T-cell (primary cell): ENCODE results near the gene KLK5. TPM values are rescaled to one million over a fixed set of nuclear protein-coding genes. Genes with fewer than 3 reads are reported as not detected.

ENCODE experiments used
- ATAC-seq, 4 experiments: fragments of 200-7000 bp in 3 of 4; fragments of 150-1000 bp in 1 of 4; cut with Tn5 transposase; replicated peaks in 1 of 4; 1 replicate in 3 of 4; 2 replicates in 1 of 4; pipeline ENCODE4 v1.10.0; 2021; ENCODE audit warnings: moderate library complexity in 3 of 4, mild to moderate bottlenecking in 2 of 4, moderate number of reproducible peaks in 1 of 4
- CTCF ChIA-PET, 2 donors: fragments of 300-600 bp; sonication (Branson Sonifier 250); formaldehyde crosslinking; loops; one replicate each; lab custom pipeline; 2022; ENCODE audit warnings: antibody characterized with exemption in 2 of 2; lab: Charles Lee
- POLR2A ChIA-PET, 2 donors: fragments of 300-600 bp; sonication (Branson Sonifier 250); formaldehyde crosslinking; loops; one replicate each; lab custom pipeline; 2022; ENCODE audit warnings: antibody characterized with exemption in 2 of 2; lab: Charles Lee
- DNase-seq, 35 experiments: peaks; one replicate each; pipeline versions ENCODE4 v3.0.0 to v3.0.0-alpha.2; 2013 to 2023
- H3K27ac ChIP-seq: one replicate; pipeline ENCODE4 v1.5.1; 2013; ENCODE audit warnings: low read length
- H3K27me3 ChIP-seq, 2 experiments: replicated peaks in 1 of 2; 1 replicate in 1 of 2; 2 replicates in 1 of 2; pipeline versions ENCODE4 v1.6.1 to v1.7.0; 2013; ENCODE audit warnings: low read length in 1 of 2, mixed read lengths in 1 of 2; ENCODE audit not compliant: control insufficient read depth in 2 of 2, insufficient read depth in 2 of 2; ENCODE audit errors: extremely low read depth in 1 of 2
- H3K36me3 ChIP-seq, 2 donors: 1 replicate in 1 of 2; 2 replicates in 1 of 2; pipeline versions ENCODE4 v1.6.1 to v1.7.0; 2013; ENCODE audit warnings: low read length in 1 of 2; ENCODE audit not compliant: control insufficient read depth in 2 of 2, insufficient read depth in 1 of 2; ENCODE audit errors: extremely low read depth in 1 of 2
- H3K4me1 ChIP-seq, 2 experiments: 1 replicate in 1 of 2; 2 replicates in 1 of 2; pipeline versions ENCODE4 v1.6.1 to v1.7.0; 2013; ENCODE audit warnings: low read length in 2 of 2, mixed read lengths in 1 of 2; ENCODE audit not compliant: insufficient read depth in 2 of 2, control insufficient read depth in 1 of 2; ENCODE audit errors: extremely low read depth in 1 of 2
- H3K4me3 ChIP-seq, 2 donors: 1 replicate in 1 of 2; 2 replicates in 1 of 2; pipeline versions ENCODE4 v1.5.1 to v1.7.0; 2013; ENCODE audit warnings: mild to moderate bottlenecking in 2 of 2, low read length in 1 of 2, moderate library complexity in 1 of 2; ENCODE audit not compliant: control insufficient read depth in 1 of 2; ENCODE audit errors: extremely low read depth in 1 of 2
- H3K9me3 ChIP-seq: 2 replicates; pipeline ENCODE4 v1.7.0; 2013
- H3K27ac Mint-ChIP-seq, 2 donors: one replicate each; pipeline ENCODE4 v1.8.0; 2020 to 2021; ENCODE audit warnings: mild to moderate bottlenecking in 2 of 2, mixed read lengths in 2 of 2
- H3K27me3 Mint-ChIP-seq, 2 donors: one replicate each; pipeline ENCODE4 v1.8.0; 2021 to 2022; ENCODE audit warnings: mixed read lengths in 2 of 2
- H3K36me3 Mint-ChIP-seq: one replicate; pipeline ENCODE4 v1.8.0; 2021; ENCODE audit warnings: mixed read lengths
- H3K4me1 Mint-ChIP-seq, 3 donors: one replicate each; pipeline ENCODE4 v1.8.0; 2020 to 2022; ENCODE audit warnings: mixed read lengths in 3 of 3, mild to moderate bottlenecking in 1 of 3
- H3K4me3 Mint-ChIP-seq, 3 donors: one replicate each; pipeline ENCODE4 v1.8.0; 2020 to 2022; ENCODE audit warnings: mild to moderate bottlenecking in 3 of 3, mixed read lengths in 3 of 3, moderate library complexity in 3 of 3
- H3K9me3 Mint-ChIP-seq, 3 donors: one replicate each; pipeline ENCODE4 v1.8.0; 2020 to 2022; ENCODE audit warnings: mixed read lengths in 3 of 3
- WGBS: methylation state at CpG from one replicate; pipeline ENCODE4 v1.1.5; 2013; ENCODE audit warnings: missing lambda C conversion rate; ENCODE audit not compliant: insufficient coverage; 5-methylcytosine and 5-hydroxymethylcytosine counted together
- total RNA-seq, 35 experiments: library from RNA in 6 of 35; stranded (reverse) in 6 of 35; fragments of 120-200 nt in 1 of 35; gene quantifications; one replicate each; pipeline versions ENCODE4 v1.2.1 to v1.2.4 and lab custom pipeline; 2013 to 2026

Gene KLK5
- total RNA-seq, 5 donors from 2014 or later (not counting 1 experiment from before 2014, with no cell fraction given) = not detected

DNA sequence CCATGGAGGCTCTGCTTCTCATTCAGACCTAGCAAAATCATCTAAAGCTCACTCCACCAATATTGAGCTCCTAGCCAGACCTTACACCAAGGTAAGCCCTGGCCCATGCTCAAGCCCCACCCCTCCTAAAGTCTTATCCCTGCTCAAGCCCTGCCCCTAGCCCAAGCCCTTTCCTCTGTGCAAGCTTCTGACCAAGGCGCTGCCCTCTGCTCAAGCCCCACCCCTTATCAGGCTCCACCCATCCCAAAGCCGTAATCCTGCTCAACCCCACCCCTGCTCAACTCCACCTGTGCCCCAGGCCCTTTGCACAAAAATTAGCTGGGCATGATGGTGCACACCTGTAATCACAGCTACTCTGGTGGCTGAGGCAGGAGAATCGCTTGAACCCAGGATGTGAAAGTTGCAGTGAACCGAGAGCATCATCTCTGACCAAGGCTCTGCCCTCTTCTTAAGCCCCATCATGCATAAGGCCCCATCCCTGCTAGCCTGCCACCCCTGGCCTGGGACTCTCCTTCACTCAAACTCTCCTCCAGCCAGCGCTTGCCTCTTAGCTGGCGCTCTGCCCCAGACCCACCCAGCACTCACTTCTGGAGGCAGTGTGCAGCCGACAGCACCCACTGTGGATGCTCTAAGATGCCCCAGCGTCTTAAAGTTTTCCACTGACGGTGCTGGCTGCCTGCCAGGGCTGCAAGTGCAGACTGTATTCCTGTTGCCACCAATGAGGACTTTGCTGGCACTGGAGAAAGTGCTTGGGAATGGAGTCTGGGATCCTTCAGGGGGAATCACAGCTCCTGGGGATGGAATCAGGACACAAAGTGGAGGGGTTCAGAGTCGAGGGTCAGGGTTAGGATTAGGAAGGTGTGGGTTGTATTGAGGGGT lies 58.1 kb downstream of the KLK5 start:
- Mint-ChIP-seq H3K4me3 (no peak overlapping the region), H3K27me3 (peaks cover 28 to 36% of the 10 kb centered on the region in 2 donors), H3K4me1 (no peaks in the 10 kb centered on the region), H3K36me3 (no peaks in the 10 kb centered on the region), H3K9me3 (peaks cover 0 to 4% (median 4%) of the 10 kb centered on the region in 3 donors), H3K27ac (no peak overlapping the region)
- Histone ChIP-seq H3K36me3 (no peaks in the 10 kb centered on the region), H3K4me1 (no peaks in the 10 kb centered on the region), H3K27ac (no peak overlapping the region), H3K4me3 (no peak overlapping the region), H3K9me3 (no peaks in the 10 kb centered on the region), H3K27me3 (peaks cover 0 to 26% of the 10 kb centered on the region in 2 experiments)
- ATAC-seq (no peak), DNase-seq (no peak)
- 78% methylated on average over 6 of the region's 10 CpGs for WGBS
- ChIA-PET CTCF (interaction anchor here in 1 of 2 donors (0.7 kb wide), 1 partner anchor 117 kb away, joined by 3 read pairs; no protein-coding TSS in a partner anchor), POLR2A (no interaction called here)

Other genes with a start within 250 kb of the KLK5 start
- 1 to 10 TPM in 2 of 5 donors, under 1 TPM in 3; 0.06 to 3.3 (median 0.36) TPM for gene SHANK1, start 233.2 kb downstream of the KLK5 start, total RNA-seq
- 1 to 10 TPM; 1.4 to 5.0 (median 3.7) TPM for gene CLEC11A, start 229.7 kb downstream of the KLK5 start, total RNA-seq
- not detected for gene GPR32, start 182.6 kb downstream of the KLK5 start, total RNA-seq
- not detected for gene ACP4, start 162.6 kb downstream of the KLK5 start, total RNA-seq
- gene KLK1, start 129.3 kb downstream of the KLK5 start, total RNA-seq = under 1 TPM in 3 of 5 donors, not detected in 2; 0.59 to 0.96 (median 0.60) TPM
- gene KLK15, start 119.5 kb downstream of the KLK5 start, total RNA-seq = not detected
- gene KLK3, start 98.1 kb downstream of the KLK5 start, total RNA-seq = not detected
- gene KLK2, start 79.6 kb downstream of the KLK5 start, total RNA-seq = not detected
- gene KLK4, start 41.6 kb downstream of the KLK5 start, total RNA-seq = not detected
- not detected for gene KLK6, start 16.6 kb upstream of the KLK5 start, total RNA-seq
- gene KLK7, start 30.9 kb upstream of the KLK5 start, total RNA-seq = not detected
- not detected for gene KLK8, start 48.6 kb upstream of the KLK5 start, total RNA-seq
- not detected for gene KLK10, start 66.7 kb upstream of the KLK5 start, total RNA-seq
- gene KLK11, start 73.6 kb upstream of the KLK5 start, total RNA-seq = not detected
- gene KLK12, start 82.0 kb upstream of the KLK5 start, total RNA-seq = not detected
- not detected for gene KLK13, start 112.1 kb upstream of the KLK5 start, total RNA-seq
- gene KLK14, start 129.8 kb upstream of the KLK5 start, total RNA-seq = under 1 TPM; 0.42 to 0.78 (median 0.70) TPM
- 10 to 100 TPM in 3 of 5 donors, 1 to 10 TPM in 2; 3.2 to 18.1 (median 15.9) TPM for gene CTU1, start 155.4 kb upstream of the KLK5 start, total RNA-seq
- 1 to 10 TPM in 3 of 5 donors, under 1 TPM in 2; 0.73 to 2.6 (median 1.6) TPM for gene SIGLEC9, start 171.9 kb upstream of the KLK5 start, total RNA-seq
- 1 to 10 TPM in 2 of 5 donors, under 1 TPM in 2, not detected in 1; 0.30 to 3.3 (median 1.0) TPM for gene SIGLEC7, start 189.3 kb upstream of the KLK5 start, total RNA-seq